ENCODE results near the gene PILRA. TPM values are rescaled to one million over a fixed set of nuclear protein-coding genes. Genes with fewer than 3 reads are reported as not detected.

Gene PILRA
- total RNA-seq, 1 donor from 2014 or later, result 0.82 TPM

Small RNA genes lying within 50 kb of the gene (small RNA-seq; reads per million reads assigned to genes)
- not detected for gene RF00019

Other genes with a start within 250 kb of the PILRA start
- gene MBLAC1, start 246.5 kb upstream of the PILRA start, total RNA-seq, result 4.9 TPM
- gene LAMTOR4, start 224.6 kb upstream of the PILRA start, total RNA-seq, result 34.6 TPM
- 16.3 TPM for gene TRAPPC14, start 214.8 kb upstream of the PILRA start, total RNA-seq
- 2.0 TPM for gene GAL3ST4, start 204.9 kb upstream of the PILRA start, total RNA-seq
- gene GPC2, start 196.1 kb upstream of the PILRA start, total RNA-seq, result 75.0 TPM
- 1.2 TPM for gene STAG3, start 195.6 kb upstream of the PILRA start, total RNA-seq
- not detected for gene PVRIG, start 153.5 kb upstream of the PILRA start, total RNA-seq
- not detected for gene SPDYE3, start 65.8 kb upstream of the PILRA start, total RNA-seq
- 9.0 TPM for gene PILRB, start 15.4 kb upstream of the PILRA start, total RNA-seq
- 2.0 TPM for gene ZCWPW1, start 55.2 kb downstream of the PILRA start, total RNA-seq
- 27.7 TPM for gene MEPCE, start 56.3 kb downstream of the PILRA start, total RNA-seq
- gene PPP1R35, start 63.0 kb downstream of the PILRA start, total RNA-seq, result 7.3 TPM
- not detected for gene SPACDR, start 90.8 kb downstream of the PILRA start, total RNA-seq
- gene TSC22D4, start 105.7 kb downstream of the PILRA start, total RNA-seq, result 7.3 TPM
- 55.0 TPM for gene NYAP1, start 110.4 kb downstream of the PILRA start, total RNA-seq
- gene AGFG2, start 165.7 kb downstream of the PILRA start, total RNA-seq, result 2.0 TPM
- gene SAP25, start 200.4 kb downstream of the PILRA start, total RNA-seq, result not detected
- 6.1 TPM for gene LRCH4, start 212.6 kb downstream of the PILRA start, total RNA-seq
- gene FBXO24, start 212.8 kb downstream of the PILRA start, total RNA-seq, result 0.41 TPM
- 3.3 TPM for gene PCOLCE, start 228.9 kb downstream of the PILRA start, total RNA-seq
- gene MOSPD3, start 239.1 kb downstream of the PILRA start, total RNA-seq, result 9.0 TPM